DND-41 (cell line): Measurements from ENCODE around the gene JDP2.
"Not testable (repeated sequence)": the region's sequence is repeated elsewhere in the genome, so short reads cannot be mapped to it uniquely, and the experiment has no call there.

Experiments
- ATAC-seq: fragments of 200-7000 bp; cut with Tn5 transposase; 3 replicates; pipeline ENCODE4 v1.9.1; 2021; ENCODE audit warnings: low read depth; ENCODE audit not compliant: insufficient read depth
- DNase-seq: peaks from one replicate; pipeline ENCODE4 v3.0.0-alpha.2; 2020
- H2AFZ ChIP-seq: 2 replicates; pipeline ENCODE4 v1.6.0; 2012; ENCODE audit warnings: low read depth, low read length
- H3K27ac ChIP-seq: 2 replicates; pipeline ENCODE4 v1.5.1; 2012; ENCODE audit warnings: low read length, inconsistent platforms
- H3K27me3 ChIP-seq: fragments of 200-600 bp; sonication (generic); 2 replicates; pipeline ENCODE4 v1.6.0; 2012; ENCODE audit warnings: low read length, mild to moderate bottlenecking, inconsistent platforms; ENCODE audit not compliant: insufficient read depth, poor library complexity
- H3K36me3 ChIP-seq: 2 replicates; pipeline ENCODE4 v1.5.1; 2012; ENCODE audit warnings: low read length, inconsistent platforms; ENCODE audit not compliant: insufficient read depth
- H3K4me1 ChIP-seq: 2 replicates; pipeline ENCODE4 v1.5.1; 2012; ENCODE audit warnings: mild to moderate bottlenecking, low read length; ENCODE audit not compliant: insufficient read depth
- H3K4me2 ChIP-seq: 2 replicates; pipeline ENCODE4 v1.6.0; 2012; ENCODE audit warnings: mild to moderate bottlenecking, moderate library complexity, low read length, inconsistent platforms; ENCODE audit not compliant: insufficient read depth
- H3K4me3 ChIP-seq, 2 experiments: fragments of 200-600 bp in 1 of 2; shearing (Covaris generic) in 1 of 2; 2 replicates each; pipeline ENCODE4 v1.5.1; 2012 to 2016; ENCODE audit warnings: inconsistent platforms in 2 of 2, low read length in 2 of 2, mild to moderate bottlenecking in 2 of 2, low read depth in 1 of 2, moderate library complexity in 1 of 2
- H3K79me2 ChIP-seq: 2 replicates; pipeline ENCODE4 v1.6.0; 2012; ENCODE audit warnings: low read length, inconsistent platforms; ENCODE audit not compliant: insufficient read depth
- H3K9ac ChIP-seq: 2 replicates; pipeline ENCODE4 v1.6.0; 2012; ENCODE audit warnings: low read depth, mild to moderate bottlenecking, inconsistent platforms, low read length, moderate library complexity
- H3K9me3 ChIP-seq: 2 replicates; pipeline ENCODE4 v1.5.1; 2012; ENCODE audit warnings: low read length, moderate library complexity, mild to moderate bottlenecking, inconsistent platforms; ENCODE audit not compliant: insufficient read depth, severe bottlenecking
- H4K20me1 ChIP-seq: 2 replicates; pipeline ENCODE4 v1.6.0; 2012; ENCODE audit warnings: low read length; ENCODE audit not compliant: insufficient read depth
- EZH2 ChIP-seq: IDR thresholded peaks from 3 replicates; pipeline ENCODE4 v1.6.1; 2012; ENCODE audit warnings: borderline replicate concordance, low read depth, mild to moderate bottlenecking, moderate library complexity, low read length, inconsistent platforms; ENCODE audit not compliant: severe bottlenecking
- TF ChIP-seq, protein P1 (sequence below): IDR thresholded peaks from 2 replicates; pipeline ENCODE4 v1.5.1; 2012; ENCODE audit warnings: borderline replicate concordance, low read length, moderate library complexity, mild to moderate bottlenecking; ENCODE audit not compliant: poor library complexity, severe bottlenecking; ENCODE audit errors: extremely low read depth

The JDP2 gene

DNA sequence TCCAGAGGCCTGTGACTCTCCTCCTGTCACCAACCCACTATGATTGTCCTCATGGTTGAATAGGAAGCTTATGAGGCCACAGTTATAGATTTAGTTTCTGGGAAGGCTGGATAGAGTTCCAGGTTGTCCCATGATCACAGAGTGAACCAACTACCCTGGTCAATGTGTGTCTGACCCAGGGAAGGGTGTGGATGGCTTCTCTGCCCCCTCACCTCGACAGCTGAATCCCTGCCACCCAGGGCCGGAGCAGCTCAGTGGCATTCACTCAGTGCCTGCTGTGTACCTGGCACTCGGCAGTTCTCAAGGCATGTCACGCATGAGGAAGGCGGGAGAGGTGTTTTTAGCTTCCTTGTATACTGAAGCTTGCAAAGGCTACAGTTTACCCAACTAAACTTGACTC lies 43.2 kb downstream of the JDP2 start:
- Histone ChIP-seq H3K27ac (no peak overlapping the region), H3K4me2 (no peak overlapping the region), H3K9ac (no peak overlapping the region), H4K20me1 (no peaks in the 10 kb centered on the region), H3K36me3 (no peaks in the 10 kb centered on the region), H3K4me1 (no peaks in the 10 kb centered on the region), H3K4me3 (no peak overlapping the region), H3K9me3 (no peaks in the 10 kb centered on the region), H3K79me2 (no peaks in the 10 kb centered on the region), H2AFZ (no peak overlapping the region), H3K27me3 (peaks cover 9% of the 10 kb centered on the region)
- ATAC-seq: no peak
- no peak for DNase-seq
- TF ChIP-seq, protein P1, sequence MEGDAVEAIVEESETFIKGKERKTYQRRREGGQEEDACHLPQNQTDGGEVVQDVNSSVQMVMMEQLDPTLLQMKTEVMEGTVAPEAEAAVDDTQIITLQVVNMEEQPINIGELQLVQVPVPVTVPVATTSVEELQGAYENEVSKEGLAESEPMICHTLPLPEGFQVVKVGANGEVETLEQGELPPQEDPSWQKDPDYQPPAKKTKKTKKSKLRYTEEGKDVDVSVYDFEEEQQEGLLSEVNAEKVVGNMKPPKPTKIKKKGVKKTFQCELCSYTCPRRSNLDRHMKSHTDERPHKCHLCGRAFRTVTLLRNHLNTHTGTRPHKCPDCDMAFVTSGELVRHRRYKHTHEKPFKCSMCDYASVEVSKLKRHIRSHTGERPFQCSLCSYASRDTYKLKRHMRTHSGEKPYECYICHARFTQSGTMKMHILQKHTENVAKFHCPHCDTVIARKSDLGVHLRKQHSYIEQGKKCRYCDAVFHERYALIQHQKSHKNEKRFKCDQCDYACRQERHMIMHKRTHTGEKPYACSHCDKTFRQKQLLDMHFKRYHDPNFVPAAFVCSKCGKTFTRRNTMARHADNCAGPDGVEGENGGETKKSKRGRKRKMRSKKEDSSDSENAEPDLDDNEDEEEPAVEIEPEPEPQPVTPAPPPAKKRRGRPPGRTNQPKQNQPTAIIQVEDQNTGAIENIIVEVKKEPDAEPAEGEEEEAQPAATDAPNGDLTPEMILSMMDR: no peak
- TF ChIP-seq EZH2: no peak

DNA sequence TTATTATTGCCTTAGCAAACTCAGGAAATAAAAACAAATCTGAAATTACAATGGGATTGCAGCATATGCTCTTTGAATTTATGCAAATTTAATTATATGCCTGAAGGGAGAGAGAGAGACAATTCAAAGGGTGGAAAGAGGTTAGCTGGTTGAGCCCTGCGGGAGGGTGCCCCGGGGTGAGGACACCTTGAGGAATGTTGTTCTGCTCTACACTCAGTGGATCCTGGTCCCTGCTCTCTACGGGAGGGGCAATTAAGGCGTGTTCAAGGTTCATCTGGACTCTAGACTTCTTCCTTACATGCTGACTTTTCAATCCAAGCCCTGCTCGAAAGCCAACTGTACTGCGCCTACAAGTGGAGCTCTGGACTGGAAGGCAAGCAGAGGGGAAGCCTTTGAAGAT lies 46.3 kb downstream of the JDP2 start:
- H3K9ac ChIP-seq, H3K79me2 ChIP-seq, H3K9me3 ChIP-seq, ATAC-seq, H3K4me3 ChIP-seq, H4K20me1 ChIP-seq, H3K4me2 ChIP-seq, H2AFZ ChIP-seq, H3K27ac ChIP-seq, H3K4me1 ChIP-seq, DNase-seq, H3K36me3 ChIP-seq: not testable (repeated sequence)
- peaks cover 15% of the 10 kb centered on the region for H3K27me3 ChIP-seq

DNA sequence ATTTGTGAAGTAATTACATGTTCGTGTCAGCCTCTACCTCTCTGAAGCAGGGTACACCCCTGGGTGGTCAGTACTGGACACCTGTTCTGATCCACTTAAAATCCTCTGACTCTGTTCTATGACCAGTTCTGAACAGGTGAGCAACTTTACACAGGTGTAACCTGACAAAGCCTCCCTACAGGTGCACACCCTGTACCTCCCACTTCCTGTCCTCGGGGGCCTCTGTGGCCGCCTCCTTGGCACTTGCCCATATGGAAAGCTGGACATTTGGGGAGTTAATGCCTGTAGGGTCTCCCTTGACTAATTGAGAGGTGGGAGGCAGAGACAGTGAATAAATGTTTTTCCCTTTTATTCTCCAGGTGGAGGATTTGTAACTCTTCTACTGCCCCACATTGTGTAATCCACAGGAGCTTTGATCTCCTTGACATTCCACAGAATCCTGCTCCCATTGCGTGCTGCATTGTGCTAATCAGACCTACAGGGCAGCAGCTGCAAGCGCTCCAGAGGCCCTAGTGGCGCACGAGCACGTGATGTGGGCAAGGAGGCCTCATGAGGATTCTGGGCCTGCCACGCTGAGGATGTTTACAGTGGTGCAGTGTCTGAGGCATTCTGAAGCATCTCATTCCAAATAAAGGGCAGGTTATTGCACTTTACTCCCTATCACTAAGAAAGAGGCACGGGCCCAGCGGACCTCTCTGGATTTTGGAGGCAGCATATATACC lies 48.6 kb downstream of the JDP2 start:
- Histone ChIP-seq H3K79me2 (no peaks in the 10 kb centered on the region), H3K4me1 (no peaks in the 10 kb centered on the region), H3K4me2 (no peak overlapping the region), H2AFZ (no peak overlapping the region), H3K27ac (no peak overlapping the region), H3K27me3 (peaks cover 25% of the 10 kb centered on the region), H3K9me3 (no peaks in the 10 kb centered on the region), H3K36me3 (no peaks in the 10 kb centered on the region), H3K9ac (no peak overlapping the region), H3K4me3 (no peak overlapping the region), H4K20me1 (no peaks in the 10 kb centered on the region)
- DNase-seq: no peak
- TF ChIP-seq, protein P1: no peak
- no peak for TF ChIP-seq EZH2
- ATAC-seq: no peak

DNA sequence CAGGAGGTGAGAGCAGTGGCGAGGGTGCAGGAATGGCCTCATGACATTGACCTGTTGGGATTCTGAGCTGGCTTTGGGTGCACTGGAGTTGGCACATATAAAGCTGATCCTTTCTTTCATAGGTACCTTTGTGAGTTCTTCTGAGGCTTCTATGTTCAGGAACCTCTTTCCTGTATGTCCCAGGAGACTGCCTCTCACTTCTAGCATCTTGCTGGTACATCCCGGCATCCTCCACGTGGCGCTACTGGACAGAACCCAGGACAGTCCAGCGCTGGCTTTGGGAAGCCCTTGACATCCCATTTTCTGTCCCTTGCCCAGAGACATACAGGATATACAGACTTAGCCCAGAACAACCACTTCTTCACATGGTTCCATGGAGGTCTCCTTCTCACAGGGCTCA lies 50.1 kb downstream of the JDP2 start:
- ATAC-seq (no peak), DNase-seq (no peak)
- Histone ChIP-seq H3K4me1 (no peaks in the 10 kb centered on the region), H3K9ac (no peak overlapping the region), H3K27me3 (peaks cover 25% of the 10 kb centered on the region), H3K27ac (no peak overlapping the region), H3K4me2 (no peak overlapping the region), H3K4me3 (no peak overlapping the region), H3K9me3 (no peaks in the 10 kb centered on the region), H3K79me2 (no peaks in the 10 kb centered on the region), H2AFZ (no peak overlapping the region), H4K20me1 (no peaks in the 10 kb centered on the region), H3K36me3 (no peaks in the 10 kb centered on the region)
- TF ChIP-seq EZH2: no peak
- TF ChIP-seq, protein P1: no peak
